ENCODE data around the gene KDM7A.

Gene KDM7A

GRCh38 chr7:140051820-140052219 is 125.0 kb downstream of the KDM7A start:
- DNase-seq = no peak

GRCh38 chr7:140050100-140050499 is 126.7 kb downstream of the KDM7A start:
- no peak for DNase-seq

- DNase-seq = no peak
Measured at GRCh38 chr7:140049339-140050024, 127.3 kb downstream of the KDM7A start.

GRCh38 chr7:140048989-140049338 is 127.8 kb downstream of the KDM7A start:
- no peak for DNase-seq

- no peak for DNase-seq
Measured at GRCh38 chr7:140048138-140048537, 128.6 kb downstream of the KDM7A start.

GRCh38 chr7:140047197-140047596 is 129.6 kb downstream of the KDM7A start:
- no peak for DNase-seq

- DNase-seq = no peak
Measured at GRCh38 chr7:140045697-140046096, 131.1 kb downstream of the KDM7A start.

GRCh38 chr7:140044251-140044650 is 132.5 kb downstream of the KDM7A start:
- no peak for DNase-seq

GRCh38 chr7:140042386-140042670 is 134.5 kb downstream of the KDM7A start:
- no peak for DNase-seq

- no peak for DNase-seq
Measured at GRCh38 chr7:140041659-140042385, 135.0 kb downstream of the KDM7A start.

GRCh38 chr7:140039896-140040295 is 136.9 kb downstream of the KDM7A start:
- no peak for DNase-seq

- DNase-seq = no peak
Measured at GRCh38 chr7:140039066-140039465, 137.7 kb downstream of the KDM7A start.

GRCh38 chr7:140036224-140036962 is 140.4 kb downstream of the KDM7A start:
- DNase-seq = no peak

GRCh38 chr7:140035400-140036223 is 141.2 kb downstream of the KDM7A start:
- DNase-seq = no peak
